Smooth muscle cell (in vitro differentiated cells): ENCODE results near the gene CLPTM1. TPM values are rescaled to one million over a fixed set of nuclear protein-coding genes. Genes with fewer than 3 reads are reported as not detected.

Source experiments
- DNase-seq: peaks from one replicate; lab custom pipeline; 2025; ENCODE audit not compliant: unreplicated experiment; lab: John Stamatoyannopoulos, UW
- H2AFZ ChIP-seq: fragments of 200-600 bp; sonication (generic); 2 replicates; pipeline ENCODE4 v1.6.0; 2016; ENCODE audit warnings: antibody characterized with exemption, low read depth, mild to moderate bottlenecking
- H3F3A ChIP-seq: fragments of 200-600 bp; sonication (generic); 2 replicates; pipeline ENCODE4 v1.6.0; 2017; ENCODE audit warnings: antibody characterized with exemption, low read depth
- H3K27ac ChIP-seq: fragments of 200-600 bp; sonication (generic); 2 replicates; pipeline ENCODE4 v1.5.1; 2016; ENCODE audit warnings: low read depth, mild to moderate bottlenecking
- H3K27me3 ChIP-seq: fragments of 200-600 bp; sonication (generic); 2 replicates; pipeline ENCODE4 v1.6.1; 2016; ENCODE audit warnings: low read depth, mild to moderate bottlenecking
- H3K36me3 ChIP-seq: fragments of 200-600 bp; sonication (generic); 2 replicates; pipeline ENCODE4 v1.5.1; 2016; ENCODE audit warnings: low read depth
- H3K4me1 ChIP-seq: fragments of 200-600 bp; sonication (generic); 2 replicates; pipeline ENCODE4 v1.5.1; 2016; ENCODE audit warnings: low read depth
- H3K4me2 ChIP-seq: fragments of 200-600 bp; sonication (generic); 2 replicates; pipeline ENCODE4 v1.6.0; 2016; ENCODE audit warnings: mild to moderate bottlenecking
- H3K4me3 ChIP-seq: fragments of 200-600 bp; sonication (generic); 2 replicates; pipeline ENCODE4 v1.5.1; 2016; ENCODE audit warnings: mild to moderate bottlenecking
- H3K79me2 ChIP-seq: fragments of 200-600 bp; sonication (generic); 2 replicates; pipeline ENCODE4 v1.6.0; 2016; ENCODE audit warnings: low read depth, mild to moderate bottlenecking
- H3K9ac ChIP-seq: fragments of 200-600 bp; sonication (generic); 2 replicates; pipeline ENCODE4 v1.6.0; 2016; ENCODE audit warnings: low read depth
- H3K9me3 ChIP-seq: fragments of 200-600 bp; sonication (generic); replicated peaks from 2 replicates; pipeline ENCODE4 v1.5.1; 2016; ENCODE audit warnings: low read depth
- H4K20me1 ChIP-seq: fragments of 200-600 bp; sonication (generic); 2 replicates; pipeline ENCODE4 v1.6.0; 2016; ENCODE audit warnings: low read depth
- CTCF ChIP-seq: fragments of 200-600 bp; sonication (generic); IDR thresholded peaks from 2 replicates; pipeline ENCODE4 v1.5.1; 2017; ENCODE audit warnings: borderline replicate concordance, mild to moderate bottlenecking, antibody characterized with exemption; ENCODE audit not compliant: insufficient read depth, poor library complexity, severe bottlenecking
- WGBS: methylation state at CpG from one replicate; pipeline ENCODE4 v1.1.7; 2016; ENCODE audit warnings: low lambda C conversion rate; 5-methylcytosine and 5-hydroxymethylcytosine counted together
- polyA plus RNA-seq: library from polyadenylated mRNA; unstranded; fragments of >200 nt; fragmentation: Nextera tagmentation; extraction: Ambion mirVana; gene quantifications from 2 replicates; pipeline ENCODE4 v1.2.1, GENCODE V29; 2016
- total RNA-seq: library from RNA; depleted of rRNA; stranded (reverse); fragments of >200 nt; gene quantifications from 2 replicates; pipeline ENCODE4 v1.2.3, GENCODE V29; 2014

CLPTM1 gene
- total and polyA plus RNA-seq, 2 experiments from 2014 or later: 41.9 to 62.1 TPM

- H3K27ac ChIP-seq: peak within 1 kb of the TSS; percentile 100
- H2AFZ ChIP-seq: no peak within 1 kb of the TSS
- H3K9ac ChIP-seq: peak within 1 kb of the TSS; percentile 100
- WGBS: 7% methylated on average over 26 of the region's 79 CpGs
- peaks cover 12% of the 10 kb centered on the region for H4K20me1 ChIP-seq
- peaks cover 12% of the 10 kb centered on the region for H3F3A ChIP-seq
- H3K36me3 ChIP-seq: no peaks in the 10 kb centered on the region
- no peaks in the 10 kb centered on the region for H3K9me3 ChIP-seq
- peak within 1 kb of the TSS; percentile 90 for H3K4me2 ChIP-seq
- peak; percentile 93 for DNase-seq
- H3K4me1 ChIP-seq: peaks cover 4% of the 10 kb centered on the region
- no peaks in the 10 kb centered on the region for H3K27me3 ChIP-seq
- peak within 1 kb of the TSS; percentile 98 for H3K4me3 ChIP-seq
- H3K79me2 ChIP-seq: peaks cover 5% of the 10 kb centered on the region
- TF ChIP-seq CTCF: no peak
These were observed 46.0 kb downstream of the CLPTM1 start, which contains the start of gene RELB for GRCh38 chr19:45001087-45001739. Gene RELB, plus strand, starts transcription at chr19:45001464. Its CDS starts 116 bp downstream, at chr19:45001580.

GRCh38 chr19:45003485-45003884, 48.3 kb downstream of the CLPTM1 start:
- Histone ChIP-seq H3K4me1 (peaks cover 4% of the 10 kb centered on the region), H3F3A (peaks cover 12% of the 10 kb centered on the region), H3K79me2 (peaks cover 5% of the 10 kb centered on the region), H3K4me2 (no peak overlapping the region), H3K27me3 (no peaks in the 10 kb centered on the region), H3K27ac (no peak overlapping the region), H4K20me1 (peaks cover 19% of the 10 kb centered on the region), H3K4me3 (no peak overlapping the region), H3K9me3 (no peaks in the 10 kb centered on the region), H2AFZ (no peak overlapping the region), H3K36me3 (no peaks in the 10 kb centered on the region), H3K9ac (no peak overlapping the region)
- 98% methylated on average over 4 of the region's 4 CpGs for WGBS
- TF ChIP-seq CTCF: no peak
- no peak for DNase-seq

GRCh38 chr19:45005787-45006186, 50.6 kb downstream of the CLPTM1 start:
- Histone ChIP-seq H3F3A (peaks cover 3% of the 10 kb centered on the region), H3K36me3 (no peaks in the 10 kb centered on the region), H3K4me3 (no peak overlapping the region), H2AFZ (no peak overlapping the region), H3K4me1 (peaks cover 4% of the 10 kb centered on the region), H3K27ac (no peak overlapping the region), H3K9me3 (no peaks in the 10 kb centered on the region), H3K4me2 (no peak overlapping the region), H4K20me1 (peaks cover 19% of the 10 kb centered on the region), H3K9ac (no peak overlapping the region), H3K79me2 (peaks cover 5% of the 10 kb centered on the region), H3K27me3 (no peaks in the 10 kb centered on the region)
- 96% methylated on average over 9 of the region's 9 CpGs for WGBS
- DNase-seq: no peak
- no peak for TF ChIP-seq CTCF

GRCh38 chr19:45008552-45008951, 53.4 kb downstream of the CLPTM1 start:
- no peaks in the 10 kb centered on the region for H3F3A ChIP-seq
- H3K79me2 ChIP-seq: no peaks in the 10 kb centered on the region
- no peak for TF ChIP-seq CTCF
- 84% methylated on average over 10 of the region's 10 CpGs for WGBS
- H3K27ac ChIP-seq: no peak overlapping the region
- H3K9me3 ChIP-seq: no peaks in the 10 kb centered on the region
- H3K4me2 ChIP-seq: no peak overlapping the region
- no peaks in the 10 kb centered on the region for H3K4me1 ChIP-seq
- H4K20me1 ChIP-seq: peaks cover 8% of the 10 kb centered on the region
- no peak overlapping the region for H3K9ac ChIP-seq
- H2AFZ ChIP-seq: no peak overlapping the region
- H3K27me3 ChIP-seq: no peaks in the 10 kb centered on the region
- no peak overlapping the region for H3K4me3 ChIP-seq
- DNase-seq: no peak
- H3K36me3 ChIP-seq: no peaks in the 10 kb centered on the region
